OCI-LY3 (cell line): ENCODE results near the gene ZNF300.

Experiments used
- CTCF ChIP-seq: fragments of 200-600, 300-600 bp; sonication (generic); IDR thresholded peaks from 2 replicates; pipeline ENCODE4 v1.5.1; 2014; ENCODE audit warnings: antibody characterized with exemption, low read length, low read depth
- EZH2phosphoT487 ChIP-seq: fragments of 200-600 bp; shearing (Covaris generic); IDR thresholded peaks from 2 replicates; pipeline ENCODE4 v1.6.1; 2018; ENCODE audit warnings: antibody characterized with exemption, mixed run types, low read depth

DNA sequence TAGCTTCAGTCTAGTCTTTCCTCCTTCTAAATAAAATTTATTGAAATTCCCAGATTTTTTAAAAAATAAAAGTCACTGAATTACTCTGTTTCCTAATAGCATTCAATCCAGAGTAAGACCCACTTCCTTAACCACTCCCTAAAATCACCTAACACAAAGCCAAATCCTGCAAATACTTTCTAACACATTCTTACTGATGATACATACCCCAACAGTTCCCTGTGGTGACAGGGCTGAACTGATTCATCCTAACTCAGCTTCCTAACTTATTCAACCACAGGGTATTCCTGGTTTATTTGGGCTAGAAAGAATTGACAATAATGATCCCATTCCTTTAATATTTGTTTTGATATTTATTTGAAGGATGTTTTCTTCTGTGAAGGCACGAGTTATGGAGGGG lies 40.7 kb upstream of the ZNF300 start:
- TF ChIP-seq CTCF: no peak
- no peak for TF ChIP-seq EZH2phosphoT487
